H1 (cell line): ENCODE results near the gene HELT. TPM values are rescaled to one million over a fixed set of nuclear protein-coding genes. Genes with fewer than 3 reads are reported as not detected.

Experiments used
- CEBPB ChIP-seq: IDR thresholded peaks from 2 replicates; pipeline ENCODE4 v1.6.1; 2012; ENCODE audit warnings: low read depth, low read length
- CHD7 ChIP-seq: fragments of 300-600 bp; sonication (generic); IDR thresholded peaks from 2 replicates; pipeline ENCODE4 v1.7.1; 2012; ENCODE audit warnings: low read length, moderate library complexity, mild to moderate bottlenecking, inconsistent platforms; ENCODE audit not compliant: insufficient replicate concordance
- EP300 ChIP-seq, 2 experiments: IDR thresholded peaks; 1 replicate in 1 of 2; 2 replicates in 1 of 2; pipeline ENCODE4 v1.6.1; 2011 to 2012; ENCODE audit warnings: low read depth in 2 of 2, low read length in 2 of 2, mild to moderate bottlenecking in 2 of 2, borderline replicate concordance in 1 of 2, inconsistent platforms in 1 of 2, moderate library complexity in 1 of 2
- GABPA ChIP-seq: IDR thresholded peaks from 2 replicates; pipeline ENCODE4 v1.6.1; 2011; ENCODE audit warnings: mild to moderate bottlenecking, low read length, moderate library complexity, borderline replicate concordance; ENCODE audit not compliant: insufficient read depth
- GTF2F1 ChIP-seq: IDR thresholded peaks from 2 replicates; pipeline ENCODE4 v1.6.1; 2012; ENCODE audit warnings: low read depth, low read length, improper control_type of control experiment, borderline replicate concordance
- KDM4A ChIP-seq: IDR thresholded peaks from one replicate; pipeline ENCODE4 v1.7.1; 2012; ENCODE audit warnings: low read depth, mild to moderate bottlenecking, moderate library complexity, low read length, inconsistent platforms; ENCODE audit not compliant: severe bottlenecking
- NANOG ChIP-seq: IDR thresholded peaks from 2 replicates; pipeline ENCODE4 v1.6.1; 2011; ENCODE audit warnings: low read length, low read depth, mild to moderate bottlenecking, inconsistent platforms; ENCODE audit not compliant: insufficient read depth, poor library complexity, severe bottlenecking
- POLR2A ChIP-seq, 2 experiments: IDR thresholded peaks; 1 replicate in 1 of 2; 2 replicates in 1 of 2; pipeline ENCODE4 v1.6.1; 2011; ENCODE audit warnings: low read depth in 2 of 2, low read length in 2 of 2, mild to moderate bottlenecking in 2 of 2; ENCODE audit errors: control extremely low read depth in 1 of 2
- POLR2AphosphoS5 ChIP-seq: IDR thresholded peaks from 2 replicates; pipeline ENCODE4 v1.6.1; 2011; ENCODE audit warnings: low read depth, low read length
- SIN3A ChIP-seq, 2 experiments: IDR thresholded peaks in 1 of 2; conservative IDR thresholded peaks in 1 of 2; 2 replicates each; pipeline ENCODE4 v1.6.1; 2011 to 2012; ENCODE audit warnings: low read length in 2 of 2, improper control_type of control experiment in 1 of 2, low read depth in 1 of 2, mild to moderate bottlenecking in 1 of 2
- SP1 ChIP-seq: IDR thresholded peaks from 2 replicates; pipeline ENCODE4 v1.6.1; 2011; ENCODE audit warnings: low read depth, low read length
- polyA plus RNA-seq, 7 experiments: library from polyadenylated mRNA; depleted of rRNA in 3 of 7; stranded (reverse) in 5 of 7; unstranded in 2 of 7; fragments of >200 nt in 5 of 7; fragments of 200-250 nt in 2 of 7; gene quantifications; 1 replicate in 5 of 7; 2 replicates in 1 of 7; 4 replicates in 1 of 7; pipeline versions ENCODE4 v1.2.1 to v1.2.3, GENCODE V29; 2011 to 2013; ENCODE audit warnings: missing spikeins in 2 of 7, mixed read lengths in 2 of 7
- total RNA-seq: library from RNA; stranded (reverse); fragmentation: NEBNext Ultra II Directional; extraction: Animal tissue kit (Norgen Biotek cat#: 25700); gene quantifications from 2 replicates; pipeline ENCODE4 v1.2.1, GENCODE V29; 2021

HELT gene
- total and polyA plus RNA-seq, 2 of the 8 experiments (the other 6 are each of a cell fraction or from before 2014, with no cell fraction given), result 0.32 to 0.35 TPM

DNA sequence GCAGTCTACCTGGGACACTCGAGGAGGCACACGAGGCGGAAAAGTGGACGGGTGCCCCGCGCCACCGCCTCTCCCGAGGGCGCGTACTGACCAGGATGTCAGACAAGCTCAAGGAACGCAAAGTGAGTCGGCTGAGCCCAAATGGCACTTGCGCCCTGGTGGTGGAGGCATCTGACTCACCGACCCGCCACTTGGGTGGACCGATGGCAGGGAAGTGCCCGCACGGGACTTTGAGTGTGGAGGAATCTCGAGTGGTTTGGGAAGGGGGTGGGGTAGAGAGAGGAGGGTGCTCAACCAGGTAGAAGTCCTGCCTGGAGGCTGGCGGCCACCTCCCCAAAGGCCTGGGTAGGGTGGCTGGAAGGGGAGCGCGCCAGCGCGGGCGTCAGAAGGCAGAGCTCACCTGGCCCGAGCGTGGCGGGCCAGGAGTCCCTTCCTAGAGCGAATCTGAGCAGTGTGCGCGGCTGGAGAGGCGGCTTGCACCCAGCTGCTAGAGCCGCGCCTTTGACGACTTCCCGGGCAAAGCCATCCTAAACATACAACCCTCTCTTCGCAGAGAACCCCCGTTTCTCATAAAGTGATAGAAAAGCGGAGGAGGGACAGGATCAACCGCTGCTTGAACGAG is 655 bp downstream of the HELT start (continued):
- TF ChIP-seq CHD7 (no peak), SP1 (no peak), GTF2F1 (no peak), POLR2A (IDR thresholded peaks at IDR 0.05; ENCODE audit: control extremely low read depth in 1 of 2, low read depth in 2 of 2, low read length in 2 of 2) (no peak), EP300 (IDR thresholded peaks at IDR 0.05; ENCODE audit: borderline replicate concordance in 1 of 2, low read depth in 2 of 2, low read length in 2 of 2) (no peak), SIN3A (conservative IDR thresholded peaks at IDR 0.05 in 1 of 2, IDR thresholded peaks at IDR 0.05 in 1 of 2; ENCODE audit: low read depth in 1 of 2, low read length in 2 of 2) (no peak; a peak in 1 of 4 replicates), NANOG (no peak), KDM4A (peak; percentile 39), CEBPB (no peak), GABPA (no peak), POLR2AphosphoS5 (no peak)
